ENCODE data around the gene COL4A3. TPM values are rescaled to one million over a fixed set of nuclear protein-coding genes. Genes with fewer than 3 reads are reported as not detected.

The COL4A3 gene
- total RNA-seq, 2 donors from 2014 or later = 1.7 to 2.4 TPM

DNA sequence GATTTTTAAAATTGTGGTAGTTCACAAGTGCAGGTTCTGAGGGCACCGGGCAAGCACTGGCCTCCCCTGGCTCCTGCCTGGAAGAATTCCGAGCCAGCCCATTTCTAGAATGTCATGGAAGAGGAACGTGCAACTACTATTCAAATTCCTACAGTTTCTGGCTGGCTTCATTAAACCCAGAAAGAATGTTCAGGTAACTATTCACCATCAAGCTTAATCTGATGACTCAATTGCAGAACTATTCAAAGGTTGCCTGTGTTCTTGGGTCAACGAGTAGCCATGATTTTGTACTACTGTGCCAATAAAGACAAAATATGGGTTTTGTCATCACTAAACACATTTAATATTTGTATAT, 146.3 kb downstream of the COL4A3 start:
- no peaks in the 10 kb centered on the region for H3K36me3 Mint-ChIP-seq (ENCODE audit: low read depth)
- DNase-seq = no peak
- no peaks in the 10 kb centered on the region for H3K27me3 ChIP-seq (ENCODE audit: control insufficient read depth, insufficient read depth, low read length, poor library complexity, severe bottlenecking)
- no peak overlapping the region for H3K27ac Mint-ChIP-seq
- no peak overlapping the region for H3K4me3 Mint-ChIP-seq
- WGBS, 2 experiments (ENCODE audit: insufficient coverage in 1 of 2, insufficient read length in 1 of 2) = 88 to 94% methylated on average over 1 to 4 of the region's 4 CpGs
- H3K36me3 ChIP-seq (ENCODE audit: control insufficient read depth, insufficient read depth, low read length) = no peaks in the 10 kb centered on the region
- no peak overlapping the region for H3K27ac ChIP-seq (ENCODE audit: low read depth, low read length)
- TF ChIP-seq, protein P1, sequence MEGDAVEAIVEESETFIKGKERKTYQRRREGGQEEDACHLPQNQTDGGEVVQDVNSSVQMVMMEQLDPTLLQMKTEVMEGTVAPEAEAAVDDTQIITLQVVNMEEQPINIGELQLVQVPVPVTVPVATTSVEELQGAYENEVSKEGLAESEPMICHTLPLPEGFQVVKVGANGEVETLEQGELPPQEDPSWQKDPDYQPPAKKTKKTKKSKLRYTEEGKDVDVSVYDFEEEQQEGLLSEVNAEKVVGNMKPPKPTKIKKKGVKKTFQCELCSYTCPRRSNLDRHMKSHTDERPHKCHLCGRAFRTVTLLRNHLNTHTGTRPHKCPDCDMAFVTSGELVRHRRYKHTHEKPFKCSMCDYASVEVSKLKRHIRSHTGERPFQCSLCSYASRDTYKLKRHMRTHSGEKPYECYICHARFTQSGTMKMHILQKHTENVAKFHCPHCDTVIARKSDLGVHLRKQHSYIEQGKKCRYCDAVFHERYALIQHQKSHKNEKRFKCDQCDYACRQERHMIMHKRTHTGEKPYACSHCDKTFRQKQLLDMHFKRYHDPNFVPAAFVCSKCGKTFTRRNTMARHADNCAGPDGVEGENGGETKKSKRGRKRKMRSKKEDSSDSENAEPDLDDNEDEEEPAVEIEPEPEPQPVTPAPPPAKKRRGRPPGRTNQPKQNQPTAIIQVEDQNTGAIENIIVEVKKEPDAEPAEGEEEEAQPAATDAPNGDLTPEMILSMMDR (conservative IDR thresholded peaks at IDR 0.05) = no peak
- H3K4me1 ChIP-seq (ENCODE audit: control insufficient read depth, insufficient read depth, low read length) = no peaks in the 10 kb centered on the region
- H3K4me1 Mint-ChIP-seq = no peaks in the 10 kb centered on the region
- no peak overlapping the region for H3K4me3 ChIP-seq (ENCODE audit: low read length)
- no peak overlapping the region for H3K9ac ChIP-seq (ENCODE audit: extremely low read depth, low read length, poor library complexity, severe bottlenecking)
- H3K27me3 Mint-ChIP-seq (ENCODE audit: insufficient read depth) = no peaks in the 10 kb centered on the region
- H3K9me3 ChIP-seq (ENCODE audit: control insufficient read depth, low read length) = no peaks in the 10 kb centered on the region
- no peaks in the 10 kb centered on the region for H3K9me3 Mint-ChIP-seq

DNA sequence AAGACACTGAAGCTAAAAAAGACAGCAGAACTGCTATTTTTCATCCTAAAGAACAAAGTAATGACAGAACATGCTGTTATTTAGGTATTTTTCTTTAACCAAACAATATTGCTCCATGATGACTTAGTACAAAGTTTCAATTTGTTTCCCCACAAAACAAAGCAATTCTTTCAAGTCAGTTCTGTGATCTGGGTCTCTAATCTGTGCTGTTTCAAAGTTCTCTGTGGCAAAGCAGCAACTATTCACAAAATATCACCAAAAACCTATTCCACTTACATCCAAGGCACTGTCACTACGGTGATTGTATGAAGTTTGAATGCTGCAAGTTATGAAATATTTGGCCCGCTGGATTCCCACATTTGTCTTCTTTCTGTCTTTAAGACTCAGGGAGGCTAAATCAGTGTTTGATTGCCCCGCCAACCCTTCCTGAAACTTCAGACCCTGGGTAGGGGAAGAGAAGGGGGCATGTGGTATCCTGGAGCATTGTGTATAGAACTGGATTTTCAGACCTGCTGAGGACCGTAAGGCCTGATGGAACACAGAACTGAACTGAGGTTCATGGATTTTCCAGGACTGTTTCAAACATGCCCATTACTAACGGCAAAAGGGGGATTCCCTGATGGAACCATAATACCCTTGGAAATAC, 147.6 kb downstream of the COL4A3 start:
- TF ChIP-seq, protein P1 (conservative IDR thresholded peaks at IDR 0.05) = no peak
- H3K4me3 Mint-ChIP-seq = no peak overlapping the region
- H3K27me3 ChIP-seq (ENCODE audit: control insufficient read depth, insufficient read depth, low read length, poor library complexity, severe bottlenecking) = no peaks in the 10 kb centered on the region

DNA sequence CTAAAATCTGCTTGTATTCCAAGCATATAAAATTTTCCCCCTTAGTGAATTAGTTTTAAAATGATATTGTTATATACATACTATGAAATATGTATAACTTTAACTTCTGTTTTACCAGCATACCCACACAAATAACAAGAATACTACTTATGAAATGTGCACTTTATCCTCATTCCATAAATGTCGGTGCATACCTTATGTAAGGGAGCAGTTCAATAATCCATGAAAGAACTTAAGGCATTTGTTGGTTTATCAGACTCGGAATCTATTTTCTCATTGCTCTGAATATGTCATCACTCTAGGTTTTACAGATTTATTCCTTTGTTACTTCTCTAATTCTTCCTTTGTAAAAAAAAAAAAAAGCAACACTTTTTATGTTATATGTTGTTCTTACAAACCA, 148.2 kb downstream of the COL4A3 start:
- peaks cover 1% of the 10 kb centered on the region for H3K9me3 Mint-ChIP-seq
- Histone ChIP-seq H3K4me1 (ENCODE audit: control insufficient read depth, insufficient read depth, low read length) (no peaks in the 10 kb centered on the region), H3K4me3 (ENCODE audit: low read length) (no peak overlapping the region), H3K9ac (ENCODE audit: extremely low read depth, low read length, poor library complexity, severe bottlenecking) (no peak overlapping the region), H3K27me3 (ENCODE audit: control insufficient read depth, insufficient read depth, low read length, poor library complexity, severe bottlenecking) (no peaks in the 10 kb centered on the region), H3K36me3 (ENCODE audit: control insufficient read depth, insufficient read depth, low read length) (no peaks in the 10 kb centered on the region), H3K9me3 (ENCODE audit: control insufficient read depth, low read length) (peaks cover 2% of the 10 kb centered on the region), H3K27ac (ENCODE audit: low read depth, low read length) (no peak overlapping the region)
- WGBS, 2 experiments (ENCODE audit: insufficient coverage in 1 of 2, insufficient read length in 1 of 2) = 63 to 74% methylated on average over 1 to 2 of the region's 2 CpGs
- TF ChIP-seq, protein P1 (conservative IDR thresholded peaks at IDR 0.05) = no peak
- no peak overlapping the region for H3K27ac Mint-ChIP-seq
- no peak for DNase-seq
- no peak overlapping the region for H3K4me3 Mint-ChIP-seq
- H3K27me3 Mint-ChIP-seq (ENCODE audit: insufficient read depth) = no peaks in the 10 kb centered on the region
- no peaks in the 10 kb centered on the region for H3K4me1 Mint-ChIP-seq
- H3K36me3 Mint-ChIP-seq (ENCODE audit: low read depth) = no peaks in the 10 kb centered on the region

More for the DNA sequence above, 147.6 kb downstream of the COL4A3 start:
- Histone ChIP-seq H3K4me3 (ENCODE audit: low read length) (no peak overlapping the region), H3K9me3 (ENCODE audit: control insufficient read depth, low read length) (no peaks in the 10 kb centered on the region), H3K27ac (ENCODE audit: low read depth, low read length) (no peak overlapping the region), H3K4me1 (ENCODE audit: control insufficient read depth, insufficient read depth, low read length) (no peaks in the 10 kb centered on the region), H3K9ac (ENCODE audit: extremely low read depth, low read length, poor library complexity, severe bottlenecking) (no peak overlapping the region), H3K36me3 (ENCODE audit: control insufficient read depth, insufficient read depth, low read length) (no peaks in the 10 kb centered on the region)
- Mint-ChIP-seq H3K27me3 (ENCODE audit: insufficient read depth) (no peaks in the 10 kb centered on the region), H3K27ac (no peak overlapping the region), H3K9me3 (no peaks in the 10 kb centered on the region), H3K36me3 (ENCODE audit: low read depth) (no peaks in the 10 kb centered on the region), H3K4me1 (no peaks in the 10 kb centered on the region)
- no peak for DNase-seq
- WGBS, 2 experiments (ENCODE audit: insufficient coverage in 1 of 2, insufficient read length in 1 of 2) = 84 to 85% methylated on average over 4 to 5 of the region's 5 CpGs
